GM12878 (cell line): Measurements from ENCODE around the gene ATP5ME. TPM values are rescaled to one million over a fixed set of nuclear protein-coding genes. Genes with fewer than 3 reads are reported as not detected.
"Not testable (repeated sequence)": the region's sequence is repeated elsewhere in the genome, so short reads cannot be mapped to it uniquely, and the experiment has no call there.

ENCODE experiments used
- ATAC-seq: fragments of 200-7000 bp; cut with Tn5 transposase; 3 replicates; pipeline ENCODE4 v1.9.1; 2020; ENCODE audit warnings: mild to moderate bottlenecking, moderate library complexity
- BruUV-seq: library from RNA; stranded (reverse); fragments of 400-500 nt; replicated peaks from 2 replicates; lab custom pipeline; 2021; lab: Mats Ljungman, UMichigan
- CTCF ChIA-PET: fragments of 300-600 bp; sonication (Branson Sonifier 250); formaldehyde crosslinking; extraction: SDS; loops from one replicate; lab custom pipeline; 2021; ENCODE audit warnings: inconsistent platforms; lab: Yijun Ruan, JAX
- POLR2A ChIA-PET: fragments of 350-600 bp; formaldehyde crosslinking; extraction: SDS; loops from one replicate; lab custom pipeline; 2021; ENCODE audit warnings: inconsistent platforms; lab: Charles Lee
- RAD21 ChIA-PET: fragments of 300-600 bp; sonication (Branson Sonifier 250); formaldehyde crosslinking; loops from one replicate; lab custom pipeline; 2023; ENCODE audit warnings: antibody characterized with exemption; ENCODE audit not compliant: unreplicated experiment; lab: Charles Lee
- SMC1A ChIA-PET: fragments of 300-600 bp; sonication (Branson Sonifier 250); formaldehyde crosslinking; loops from one replicate; lab custom pipeline; 2023; ENCODE audit not compliant: unreplicated experiment, uncharacterized antibody; lab: Charles Lee
- DNase-seq: peaks from one replicate; pipeline ENCODE4 v3.0.0-alpha.2; 2011; ENCODE audit warnings: low read depth, low spot score
- FAIRE-seq: peaks from 3 replicates; lab custom pipeline; 2011; peaks lifted over from hg19 to GRCh38; lab: Jason Lieb, UNC
- H2AFZ ChIP-seq: 2 replicates; pipeline ENCODE4 v1.6.0; 2011; ENCODE audit warnings: low read depth, low read length, control low read depth; ENCODE audit not compliant: control insufficient read depth
- H3K27ac ChIP-seq: 2 replicates; pipeline ENCODE4 v1.5.1; 2011; ENCODE audit warnings: control low read depth; ENCODE audit not compliant: control insufficient read depth, insufficient read depth
- H3K27me3 ChIP-seq, 2 experiments: replicated peaks in 1 of 2; 2 replicates each; pipeline versions ENCODE4 v1.6.0 to v1.6.1; 2011; ENCODE audit warnings: low read length in 1 of 2; ENCODE audit not compliant: control insufficient read depth in 2 of 2, insufficient read depth in 2 of 2
- H3K36me3 ChIP-seq, 2 experiments: 2 replicates each; pipeline ENCODE4 v1.5.1; 2011; ENCODE audit warnings: low read length in 1 of 2; ENCODE audit not compliant: control insufficient read depth in 2 of 2, insufficient read depth in 2 of 2
- H3K4me1 ChIP-seq: 2 replicates; pipeline ENCODE4 v1.6.1; 2011; ENCODE audit warnings: mild to moderate bottlenecking, low read length, moderate library complexity, mixed read lengths; ENCODE audit not compliant: control insufficient read depth, insufficient read depth
- H3K4me2 ChIP-seq: 2 replicates; pipeline ENCODE4 v1.6.0; 2011; ENCODE audit warnings: control low read depth; ENCODE audit not compliant: control insufficient read depth, insufficient read depth
- H3K4me3 ChIP-seq: fragments of 200-600 bp; sonication (generic); 2 replicates; pipeline ENCODE4 v1.5.1; 2016
- H3K79me2 ChIP-seq: 2 replicates; pipeline ENCODE4 v1.6.0; 2011; ENCODE audit warnings: low read length; ENCODE audit not compliant: control insufficient read depth, insufficient read depth
- H3K9ac ChIP-seq: 2 replicates; pipeline ENCODE4 v1.8.0; 2011; ENCODE audit warnings: low read length, control low read depth, mixed read lengths; ENCODE audit not compliant: control insufficient read depth, insufficient read depth
- H3K9me3 ChIP-seq: replicated peaks from 3 replicates; pipeline ENCODE4 v1.5.1; 2011; ENCODE audit warnings: mild to moderate bottlenecking, low read length; ENCODE audit not compliant: control insufficient read depth, insufficient read depth
- H4K20me1 ChIP-seq: 2 replicates; pipeline ENCODE4 v1.6.0; 2011; ENCODE audit not compliant: control insufficient read depth, insufficient read depth
- ASH2L ChIP-seq: fragments of 300-600, 200-600 bp; sonication (generic); IDR thresholded peaks from 2 replicates; pipeline ENCODE4 v1.6.1; 2017; ENCODE audit warnings: low read depth, mild to moderate bottlenecking, borderline replicate concordance
- ATF7 ChIP-seq: fragments of 450-650 bp; IDR thresholded peaks from 2 replicates; pipeline ENCODE4 v1.6.1; 2016; ENCODE audit warnings: low read depth, mild to moderate bottlenecking
- LARP7 ChIP-seq: fragments of 450-650 bp; IDR thresholded peaks from 2 replicates; pipeline ENCODE4 v1.6.1; 2017; ENCODE audit warnings: mild to moderate bottlenecking
- NFIC ChIP-seq: IDR thresholded peaks from 2 replicates; pipeline ENCODE4 v1.6.1; 2012; ENCODE audit warnings: low read depth, mild to moderate bottlenecking, inconsistent platforms, low read length, moderate library complexity
- PAX5 ChIP-seq: IDR thresholded peaks from 2 replicates; pipeline ENCODE4 v1.6.1; 2011; ENCODE audit warnings: low read depth, low read length, borderline replicate concordance
- RAD21 ChIP-seq: IDR thresholded peaks from 2 replicates; pipeline ENCODE4 v1.6.1; 2011; ENCODE audit warnings: mild to moderate bottlenecking, low read depth, low read length, moderate library complexity; ENCODE audit not compliant: insufficient read depth
- SMAD1 ChIP-seq: fragments of 450-650 bp; IDR thresholded peaks from 2 replicates; pipeline ENCODE4 v1.6.1; 2018; ENCODE audit warnings: mild to moderate bottlenecking, low read depth; ENCODE audit not compliant: partially characterized antibody
- ZSCAN29 ChIP-seq: fragments of 450-650 bp; IDR thresholded peaks from 2 replicates; pipeline ENCODE4 v1.6.1; 2017; ENCODE audit warnings: mild to moderate bottlenecking, moderate library complexity
- WGBS: methylation state at CpG from one replicate; pipeline ENCODE4 v1.1.6; 2016; ENCODE audit warnings: low lambda C conversion rate; ENCODE audit not compliant: insufficient replicate concordance, insufficient coverage; ENCODE audit errors: missing lambda C conversion rate; 5-methylcytosine and 5-hydroxymethylcytosine counted together
- in situ Hi-C: fragments of 300-500 bp; cut with MboI; formaldehyde crosslinking; loops from 9 replicates; pipeline ENCODE4 v1.14.3; 2018; ENCODE audit warnings: mixed read lengths
- intact Hi-C: fragments of 100-400 bp; cut with micrococcal nuclease; formaldehyde crosslinking; loops from one replicate; pipeline ENCODE4 v1.14.2; 2022; ENCODE audit not compliant: unreplicated experiment
- polyA plus RNA-seq, 11 experiments: library from polyadenylated mRNA; depleted of rRNA in 4 of 11; unstranded in 6 of 11; stranded (reverse) in 5 of 11; fragments of >200 nt; fragmentation: Nextera tagmentation in 4 of 11; fragmentation: Illumina TruSeq in 1 of 11; extraction: Ambion mirVana in 4 of 11; extraction: Trizol in 1 of 11; gene quantifications; 1 replicate in 1 of 11; 2 replicates in 10 of 11; pipeline versions ENCODE4 v1.2.1 to v1.2.3, GENCODE V29; 2011 to 2016; ENCODE audit warnings: inconsistent platforms in 2 of 11, missing spikeins in 2 of 11, low read depth in 1 of 11
- total RNA-seq, 4 experiments: library from RNA; depleted of rRNA in 3 of 4; stranded (reverse); fragments of >200 nt in 3 of 4; fragmentation: Illumina TruSeq in 1 of 4; extraction: Trizol in 1 of 4; gene quantifications; 2 replicates each; pipeline versions ENCODE4 v1.2.1 to v1.2.3, GENCODE V29; 2013 to 2021

Gene ATP5ME
- total and polyA plus RNA-seq, 10 of the 15 experiments (the other 5 are each of a cell fraction or from before 2014, with no cell fraction given), result 279 to 2,374 (median 509) TPM

GRCh38 chr4:699816-700580 lies 25.9 kb upstream of the ATP5ME start:
- Histone ChIP-seq H3K79me2 (no peaks in the 10 kb centered on the region), H4K20me1 (no peaks in the 10 kb centered on the region), H3K9ac (no peak overlapping the region), H3K27ac (peak overlapping the region; percentile 67), H2AFZ (peak overlapping the region; percentile 47; the same call in 1 of the 2 replicates), H3K9me3 (no peaks in the 10 kb centered on the region; the same call in 2 of the 3 replicates), H3K4me3 (peak overlapping the region; percentile 50; the same call in 1 of the 2 replicates), H3K4me2 (peak overlapping the region; percentile 48), H3K4me1 (peaks cover 8% of the 10 kb centered on the region; the same call in 1 of the 2 replicates), H3K36me3 (no peaks in the 10 kb centered on the region), H3K27me3 (no peaks in the 10 kb centered on the region)
- ChIA-PET POLR2A (interaction anchor here (1.0 to 3.0 kb wide), 4 partner anchors 10 to 26 kb away, joined by 4 to 14 read pairs (median 5); partner anchors contain the start of genes ATP5ME and MYL5), CTCF (interaction anchor here (0.6 to 1.6 kb wide), 7 partner anchors 16 to 452 kb away, joined by 3 to 8 read pairs (median 3); no protein-coding TSS in a partner anchor), RAD21 (interaction anchor here (1.1 to 1.5 kb wide), 3 partner anchors 16 to 97 kb away, joined by 3 to 5 read pairs (median 3); no protein-coding TSS in a partner anchor), SMC1A (interaction anchor here (1.2 to 1.7 kb wide), 4 partner anchors 16 to 97 kb away, joined by 3 to 5 read pairs (median 4); no protein-coding TSS in a partner anchor)
- in situ Hi-C loops, result no loop called here
- DNase-seq, result no peak
- no peak for TF ChIP-seq ZSCAN29
- TF ChIP-seq LARP7, result no peak
- TF ChIP-seq RAD21, result no peak
- no peak for TF ChIP-seq ASH2L
- no peak for TF ChIP-seq NFIC
- no peak for TF ChIP-seq PAX5
- no peak for TF ChIP-seq ATF7
- TF ChIP-seq SMAD1, result no peak
- FAIRE-seq, result no peak
- WGBS, result 86% methylated on average over 27 of the region's 27 CpGs
- intact Hi-C loops, result loop anchor here (2.0 kb wide), 1 partner anchor 25 kb away; the partner anchor contains the start of genes ATP5ME and MYL5
- no peak for ATAC-seq
- BruUV-seq, result no TSS peak

DNA sequence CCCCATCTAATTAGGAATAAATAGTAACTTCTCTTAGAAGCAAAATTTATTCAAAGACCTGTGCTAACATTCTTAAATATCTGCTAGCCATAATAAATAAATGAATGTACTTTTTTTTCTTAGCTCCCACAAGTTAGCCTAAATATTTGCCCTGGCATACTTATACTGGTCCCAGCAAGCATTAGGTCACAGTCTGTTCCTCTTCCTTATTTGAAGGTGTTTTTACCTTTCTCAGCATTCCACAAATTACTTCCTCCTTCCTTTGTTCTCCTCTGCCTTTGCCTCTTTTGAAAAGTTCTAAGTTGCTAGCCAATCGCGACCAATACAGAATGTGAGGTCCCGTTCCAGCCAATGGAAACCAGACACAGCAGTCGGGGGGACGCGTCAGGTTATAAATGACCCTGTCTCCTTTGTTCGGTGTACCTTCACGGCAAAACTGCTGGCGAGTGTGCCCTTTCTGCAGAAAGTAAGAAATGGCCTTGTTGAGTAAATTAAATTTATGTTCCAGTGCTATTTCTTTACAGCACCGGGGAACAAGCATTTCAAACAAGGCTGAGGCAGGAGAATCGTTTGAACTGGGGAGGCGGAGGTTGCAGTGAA lies 20.4 kb upstream of the ATP5ME start:
- H3K27me3 ChIP-seq, H2AFZ ChIP-seq, POLR2A ChIA-PET, H3K36me3 ChIP-seq, FAIRE-seq, RAD21 ChIA-PET, intact Hi-C loops, H3K4me3 ChIP-seq, H3K4me2 ChIP-seq, BruUV-seq, SMC1A ChIA-PET, CTCF ChIA-PET, H3K9ac ChIP-seq, DNase-seq, H3K27ac ChIP-seq, in situ Hi-C loops, H3K9me3 ChIP-seq, H3K79me2 ChIP-seq, H4K20me1 ChIP-seq, ATAC-seq: not testable (repeated sequence)
- WGBS, result 67% methylated on average over 12 of the region's 12 CpGs
- H3K4me1 ChIP-seq, result peaks cover 12% of the 10 kb centered on the region
